Measurements from ENCODE around the gene CASZ1.

- TF ChIP-seq CTCF (IDR thresholded peaks at IDR 0.05; ENCODE audit: poor library complexity), result no peak
- TF ChIP-seq EZH2phosphoT487 (IDR thresholded peaks at IDR 0.05; ENCODE audit: low read depth, severe bottlenecking, unreplicated experiment), result no peak
Observed at GRCh38 chr1:10832703-10833102, 36.3 kb upstream of the CASZ1 start.

Data from hepatocyte (in vitro differentiated cells).